SK-N-SH treated with all-trans-retinoic acid at 6 μM for 48 hours (cell line): ENCODE data around the gene METRNL.
"Not testable (repeated sequence)": the region's sequence is repeated elsewhere in the genome, so short reads cannot be mapped to it uniquely, and the experiment has no call there.

ENCODE experiments used
- ATAC-seq: fragments of 200-7000 bp; cut with Tn5 transposase; 3 replicates; pipeline ENCODE4 v1.9.1; 2020; ENCODE audit warnings: mild to moderate bottlenecking, moderate library complexity
- ARNTL ChIP-seq: fragments of 450-650 bp; formaldehyde crosslinking; IDR thresholded peaks from 2 replicates; pipeline ENCODE4 v1.5.0; 2020; ENCODE audit warnings: low read depth, mild to moderate bottlenecking, moderate library complexity, borderline replicate concordance
- BACH2 ChIP-seq: fragments of 250-450 bp; sonication (Bioruptor Pico); IDR thresholded peaks from 2 replicates; pipeline ENCODE4 v1.9.0; 2021; ENCODE audit warnings: mild to moderate bottlenecking, borderline replicate concordance
- CSDC2 ChIP-seq: fragments of 250-450 bp; sonication (Bioruptor Pico); IDR thresholded peaks from 2 replicates; pipeline ENCODE4 v1.5.0; 2020; ENCODE audit warnings: mild to moderate bottlenecking, moderate library complexity
- ESRRG ChIP-seq: fragments of 250-450 bp; sonication (Bioruptor Pico); IDR thresholded peaks from 2 replicates; pipeline ENCODE4 v1.6.1; 2021; ENCODE audit warnings: mild to moderate bottlenecking
- GLIS3 ChIP-seq: fragments of 250-450 bp; sonication (Bioruptor Pico); IDR thresholded peaks from 2 replicates; pipeline ENCODE4 v1.5.0; 2020; ENCODE audit warnings: mild to moderate bottlenecking, moderate library complexity
- ISL1 ChIP-seq: fragments of 250-450 bp; sonication (Bioruptor Pico); IDR thresholded peaks from 2 replicates; pipeline ENCODE4 v2.1.2; 2022; ENCODE audit warnings: mild to moderate bottlenecking, moderate library complexity
- OSR1 ChIP-seq: fragments of 250-450 bp; sonication (Bioruptor Pico); IDR thresholded peaks from 2 replicates; pipeline ENCODE4 v1.8.0; 2022; ENCODE audit warnings: moderate library complexity, mild to moderate bottlenecking, inconsistent platforms
- PATZ1 ChIP-seq: fragments of 250-450 bp; sonication (Bioruptor Pico); IDR thresholded peaks from 2 replicates; pipeline ENCODE4 v1.8.0; 2020; ENCODE audit warnings: mild to moderate bottlenecking, moderate library complexity, borderline replicate concordance
- POU6F1 ChIP-seq: fragments of 250-450 bp; sonication (Bioruptor Pico); IDR thresholded peaks from 2 replicates; pipeline ENCODE4 v1.8.0; 2021; ENCODE audit warnings: low read depth, mild to moderate bottlenecking, moderate library complexity, borderline replicate concordance
- PPARA ChIP-seq: fragments of 250-450 bp; sonication (Bioruptor Pico); IDR thresholded peaks from 2 replicates; pipeline ENCODE4 v1.5.0; 2020; ENCODE audit warnings: mild to moderate bottlenecking, borderline replicate concordance
- RARB ChIP-seq: fragments of 250-450 bp; sonication (Bioruptor Pico); IDR thresholded peaks from 2 replicates; pipeline ENCODE4 v1.8.0; 2021; ENCODE audit warnings: mild to moderate bottlenecking, moderate library complexity
- SNAI2 ChIP-seq: fragments of 250-450 bp; sonication (Bioruptor Pico); IDR thresholded peaks from 2 replicates; pipeline ENCODE4 v1.5.0; 2020; ENCODE audit warnings: mild to moderate bottlenecking, moderate library complexity
- TCF4 ChIP-seq: fragments of 250-450 bp; sonication (Bioruptor Pico); IDR thresholded peaks from 2 replicates; pipeline ENCODE4 v1.8.0; 2021; ENCODE audit warnings: mild to moderate bottlenecking, moderate library complexity, borderline replicate concordance
- TOX ChIP-seq: fragments of 250-450 bp; sonication (Bioruptor Pico); IDR thresholded peaks from 2 replicates; pipeline ENCODE4 v1.8.0; 2021; ENCODE audit warnings: mild to moderate bottlenecking, moderate library complexity, borderline replicate concordance
- ZC3H10 ChIP-seq: fragments of 250-450 bp; sonication (Bioruptor Pico); IDR thresholded peaks from 2 replicates; pipeline ENCODE4 v1.5.1; 2021; ENCODE audit warnings: mild to moderate bottlenecking, moderate library complexity
- ZFP3 ChIP-seq: fragments of 250-450 bp; sonication (Bioruptor Pico); IDR thresholded peaks from 2 replicates; pipeline ENCODE4 v1.5.0; 2020; ENCODE audit warnings: mild to moderate bottlenecking, moderate library complexity
- ZFP30 ChIP-seq: fragments of 450-650 bp; formaldehyde crosslinking; IDR thresholded peaks from 2 replicates; pipeline ENCODE4 v1.5.0; 2022; ENCODE audit warnings: mild to moderate bottlenecking, moderate library complexity
- ZNF565 ChIP-seq: fragments of 450-650 bp; formaldehyde crosslinking; conservative IDR thresholded peaks from 2 replicates; pipeline ENCODE4 v1.5.0; 2020; ENCODE audit warnings: low read depth, mild to moderate bottlenecking, moderate library complexity
- ZNF70 ChIP-seq: fragments of 450-650 bp; formaldehyde crosslinking; IDR thresholded peaks from 2 replicates; pipeline ENCODE4 v1.5.0; 2020; ENCODE audit warnings: mild to moderate bottlenecking, moderate library complexity
- ZNF8 ChIP-seq: fragments of 450-650 bp; formaldehyde crosslinking; IDR thresholded peaks from 2 replicates; pipeline ENCODE4 v1.5.0; 2020; ENCODE audit warnings: mild to moderate bottlenecking, moderate library complexity
- TF ChIP-seq, protein P1 (sequence below): fragments of 250-450 bp; sonication (Bioruptor Pico); IDR thresholded peaks from 2 replicates; pipeline ENCODE4 v1.5.0; 2020; ENCODE audit warnings: mild to moderate bottlenecking, moderate library complexity

METRNL gene

GRCh38 chr17:83036666-83037065, 42.7 kb upstream of the METRNL start (continued):
- TF ChIP-seq RARB (no peak), ZNF70 (no peak), TCF4 (no peak), ISL1 (CRISPR knock-in tag) (no peak), ZFP3 (CRISPR knock-in tag) (no peak), OSR1 (CRISPR knock-in tag) (no peak), SNAI2 (CRISPR knock-in tag) (no peak)

DNA sequence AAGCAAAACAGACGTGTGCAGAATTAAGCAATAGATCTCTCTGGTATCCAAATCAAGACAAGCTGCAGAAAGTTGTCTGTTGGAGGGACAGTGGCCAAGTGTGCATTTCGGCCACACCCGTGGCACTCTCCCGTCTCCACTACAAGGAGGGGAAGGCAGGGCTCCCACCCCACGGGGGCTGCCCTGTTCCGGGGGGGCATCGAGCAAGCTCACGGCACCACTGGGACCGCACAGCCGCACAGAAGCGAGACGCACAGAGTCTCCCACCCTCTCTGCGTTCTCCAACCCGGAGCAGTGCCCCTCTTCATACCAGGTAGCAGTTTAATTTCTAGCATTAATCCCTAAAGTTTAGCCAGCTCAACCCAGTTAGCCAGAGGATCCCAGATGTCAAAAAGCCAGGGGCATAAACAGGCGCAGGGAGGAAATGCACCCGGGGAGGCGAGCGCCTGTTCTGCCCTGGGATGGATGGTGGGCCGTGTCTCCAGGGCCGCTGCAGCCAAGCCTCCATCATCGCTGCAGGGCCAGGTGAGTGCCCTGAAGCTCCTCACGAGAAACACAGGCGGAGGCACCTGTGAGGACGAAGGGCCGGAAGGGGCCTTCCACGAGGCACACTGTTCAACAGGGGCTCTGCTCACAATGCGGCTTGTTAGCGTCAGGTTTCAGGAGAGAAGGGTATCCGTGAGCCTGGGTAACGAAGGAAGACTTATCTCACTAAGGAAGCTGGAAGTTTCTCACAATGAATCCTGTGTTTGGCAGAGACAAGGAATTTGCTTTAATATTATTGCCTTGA, 42.1 kb upstream of the METRNL start:
- ATAC-seq: no peak
- TF ChIP-seq ARNTL (no peak), BACH2 (CRISPR knock-in tag) (no peak), GLIS3 (CRISPR knock-in tag) (no peak), OSR1 (CRISPR knock-in tag) (no peak), ZNF565 (no peak), TOX (CRISPR knock-in tag) (no peak), ISL1 (CRISPR knock-in tag) (no peak), CSDC2 (CRISPR knock-in tag) (no peak), ZNF70 (no peak), ZNF8 (CRISPR knock-in tag) (no peak), SNAI2 (CRISPR knock-in tag) (no peak), ZC3H10 (no peak), PPARA (no peak), ZFP3 (CRISPR knock-in tag) (no peak), POU6F1 (CRISPR knock-in tag) (no peak), PATZ1 (no peak)
- TF ChIP-seq, protein P1, sequence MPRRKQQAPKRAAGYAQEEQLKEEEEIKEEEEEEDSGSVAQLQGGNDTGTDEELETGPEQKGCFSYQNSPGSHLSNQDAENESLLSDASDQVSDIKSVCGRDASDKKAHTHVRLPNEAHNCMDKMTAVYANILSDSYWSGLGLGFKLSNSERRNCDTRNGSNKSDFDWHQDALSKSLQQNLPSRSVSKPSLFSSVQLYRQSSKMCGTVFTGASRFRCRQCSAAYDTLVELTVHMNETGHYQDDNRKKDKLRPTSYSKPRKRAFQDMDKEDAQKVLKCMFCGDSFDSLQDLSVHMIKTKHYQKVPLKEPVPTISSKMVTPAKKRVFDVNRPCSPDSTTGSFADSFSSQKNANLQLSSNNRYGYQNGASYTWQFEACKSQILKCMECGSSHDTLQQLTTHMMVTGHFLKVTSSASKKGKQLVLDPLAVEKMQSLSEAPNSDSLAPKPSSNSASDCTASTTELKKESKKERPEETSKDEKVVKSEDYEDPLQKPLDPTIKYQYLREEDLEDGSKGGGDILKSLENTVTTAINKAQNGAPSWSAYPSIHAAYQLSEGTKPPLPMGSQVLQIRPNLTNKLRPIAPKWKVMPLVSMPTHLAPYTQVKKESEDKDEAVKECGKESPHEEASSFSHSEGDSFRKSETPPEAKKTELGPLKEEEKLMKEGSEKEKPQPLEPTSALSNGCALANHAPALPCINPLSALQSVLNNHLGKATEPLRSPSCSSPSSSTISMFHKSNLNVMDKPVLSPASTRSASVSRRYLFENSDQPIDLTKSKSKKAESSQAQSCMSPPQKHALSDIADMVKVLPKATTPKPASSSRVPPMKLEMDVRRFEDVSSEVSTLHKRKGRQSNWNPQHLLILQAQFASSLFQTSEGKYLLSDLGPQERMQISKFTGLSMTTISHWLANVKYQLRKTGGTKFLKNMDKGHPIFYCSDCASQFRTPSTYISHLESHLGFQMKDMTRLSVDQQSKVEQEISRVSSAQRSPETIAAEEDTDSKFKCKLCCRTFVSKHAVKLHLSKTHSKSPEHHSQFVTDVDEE (CRISPR knock-in tag): no peak
- TF ChIP-seq, all 23 proteins: peak for 0

GRCh38 chr17:83037874-83038165, 41.6 kb upstream of the METRNL start:
- ATAC-seq: no peak
- TF ChIP-seq PATZ1 (no peak), OSR1 (CRISPR knock-in tag) (no peak), ARNTL (no peak), SNAI2 (CRISPR knock-in tag) (no peak), TOX (CRISPR knock-in tag) (no peak), ZFP30 (CRISPR knock-in tag) (no peak), PPARA (no peak), BACH2 (CRISPR knock-in tag) (no peak), ESRRG (CRISPR knock-in tag) (no peak), ZNF70 (no peak)
- TF ChIP-seq, protein P1 (CRISPR knock-in tag): no peak

- not testable (repeated sequence) for ATAC-seq
Observed at GRCh38 chr17:83038983-83039382, 40.4 kb upstream of the METRNL start.
